B cell (primary cell): ENCODE results near the gene INTS3.

Experiments used
- EZH2 ChIP-seq: IDR thresholded peaks from 2 replicates; pipeline ENCODE4 v1.6.1; 2012; ENCODE audit warnings: borderline replicate concordance, low read depth, mild to moderate bottlenecking, moderate library complexity, low read length; ENCODE audit not compliant: insufficient read depth, poor library complexity, severe bottlenecking
- TF ChIP-seq, protein P1 (sequence below): fragments of 200-600 bp; IDR thresholded peaks from one replicate; pipeline ENCODE4 v1.8.0; 2022; ENCODE audit warnings: antibody characterized with exemption, mild to moderate bottlenecking

DNA sequence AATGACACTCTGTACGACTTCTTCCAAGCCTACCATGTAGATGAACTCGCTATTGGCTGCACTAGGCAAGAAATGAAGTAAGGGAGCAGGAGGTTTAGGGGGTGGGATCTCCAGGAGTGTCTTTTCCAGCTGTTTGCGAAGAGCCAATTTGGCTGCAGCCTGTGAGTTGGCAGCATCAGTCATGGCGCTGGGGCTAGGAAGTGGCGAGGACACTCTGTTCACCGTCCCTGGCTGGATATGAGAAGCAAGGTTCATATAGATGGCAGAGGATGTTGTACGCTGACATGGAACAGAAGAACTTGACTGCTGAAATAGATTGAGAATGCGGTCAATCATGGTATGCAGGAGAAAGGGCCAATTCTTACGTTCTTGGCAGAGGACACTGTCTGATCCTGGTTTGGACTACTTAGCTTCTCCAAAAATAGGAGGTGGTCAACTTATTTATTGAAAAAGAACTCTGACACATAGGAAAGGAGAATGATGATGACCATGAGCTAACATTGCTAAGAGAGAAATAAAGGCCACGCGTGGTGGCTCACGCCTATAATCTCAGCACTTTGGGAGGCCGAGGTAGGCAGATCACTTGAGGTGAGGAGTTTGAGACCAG, 88.5 kb downstream of the INTS3 start:
- TF ChIP-seq, protein P1, sequence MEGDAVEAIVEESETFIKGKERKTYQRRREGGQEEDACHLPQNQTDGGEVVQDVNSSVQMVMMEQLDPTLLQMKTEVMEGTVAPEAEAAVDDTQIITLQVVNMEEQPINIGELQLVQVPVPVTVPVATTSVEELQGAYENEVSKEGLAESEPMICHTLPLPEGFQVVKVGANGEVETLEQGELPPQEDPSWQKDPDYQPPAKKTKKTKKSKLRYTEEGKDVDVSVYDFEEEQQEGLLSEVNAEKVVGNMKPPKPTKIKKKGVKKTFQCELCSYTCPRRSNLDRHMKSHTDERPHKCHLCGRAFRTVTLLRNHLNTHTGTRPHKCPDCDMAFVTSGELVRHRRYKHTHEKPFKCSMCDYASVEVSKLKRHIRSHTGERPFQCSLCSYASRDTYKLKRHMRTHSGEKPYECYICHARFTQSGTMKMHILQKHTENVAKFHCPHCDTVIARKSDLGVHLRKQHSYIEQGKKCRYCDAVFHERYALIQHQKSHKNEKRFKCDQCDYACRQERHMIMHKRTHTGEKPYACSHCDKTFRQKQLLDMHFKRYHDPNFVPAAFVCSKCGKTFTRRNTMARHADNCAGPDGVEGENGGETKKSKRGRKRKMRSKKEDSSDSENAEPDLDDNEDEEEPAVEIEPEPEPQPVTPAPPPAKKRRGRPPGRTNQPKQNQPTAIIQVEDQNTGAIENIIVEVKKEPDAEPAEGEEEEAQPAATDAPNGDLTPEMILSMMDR = no peak
- no peak for TF ChIP-seq EZH2
